Thyroid gland (tissue), 4 donors: Measurements from ENCODE around the gene ENOX1. TPM values are rescaled to one million over a fixed set of nuclear protein-coding genes. Genes with fewer than 3 reads are reported as not detected.

ENCODE experiments used
- DNase-seq, 2 donors: peaks; one replicate each; pipeline ENCODE4 v3.0.0-alpha.2; 2019
- H3K27ac ChIP-seq, 3 donors: fragments of 200-600 bp; sonication (generic); 1 replicate in 2 of 3; 2 replicates in 1 of 3; pipeline ENCODE4 v1.5.1; 2016 to 2019; ENCODE audit warnings: mild to moderate bottlenecking in 1 of 3, moderate library complexity in 1 of 3
- H3K27me3 ChIP-seq: fragments of 200-600 bp; sonication (generic); one replicate; pipeline ENCODE4 v1.5.1; 2019
- H3K36me3 ChIP-seq, 2 donors: fragments of 200-600 bp; sonication (generic); one replicate each; pipeline ENCODE4 v1.5.1; 2016 to 2019
- H3K4me1 ChIP-seq, 2 donors: fragments of 200-600 bp; sonication (generic); one replicate each; pipeline ENCODE4 v1.5.1; 2017 to 2019
- H3K4me3 ChIP-seq, 3 donors: fragments of 200-600 bp; sonication (generic); replicated peaks in 1 of 3; 1 replicate in 2 of 3; 2 replicates in 1 of 3; pipeline ENCODE4 v1.5.1; 2016; ENCODE audit warnings: mild to moderate bottlenecking in 1 of 3
- H3K9me3 ChIP-seq: fragments of 200-600 bp; sonication (generic); one replicate; pipeline ENCODE4 v1.5.1; 2017
- CTCF ChIP-seq, 6 experiments: fragments of 200-600 bp in 3 of 6; fragments of 450-650 bp in 3 of 6; sonication (generic) in 3 of 6; IDR thresholded peaks; one replicate each; pipeline ENCODE4 v1.5.1; 2016 to 2019; ENCODE audit warnings: antibody characterized with exemption in 6 of 6, mild to moderate bottlenecking in 2 of 6, inconsistent platforms in 1 of 6, moderate library complexity in 1 of 6
- POLR2A ChIP-seq, 2 donors: fragments of 450-650 bp; IDR thresholded peaks; one replicate each; pipeline ENCODE4 v1.6.1; 2017; ENCODE audit warnings: antibody characterized with exemption in 2 of 2, mild to moderate bottlenecking in 2 of 2, moderate library complexity in 1 of 2
- WGBS, 2 donors: methylation state at CpG; one replicate each; pipeline ENCODE4 v1.1.5; 2017; 5-methylcytosine and 5-hydroxymethylcytosine counted together
- intact Hi-C: fragments of 100-400 bp; cut with DNase I; formaldehyde crosslinking; loops from one replicate; pipeline ENCODE4 v1.15.1; 2023
- total RNA-seq, 4 donors: library from RNA; depleted of rRNA; stranded (reverse); fragments of >200 nt; gene quantifications; one replicate each; pipeline ENCODE4 v1.2.3, GENCODE V29; 2016

ENOX1 gene
- total RNA-seq, 4 donors from 2014 or later: 0.13 to 1.8 (median 0.31) TPM

DNA sequence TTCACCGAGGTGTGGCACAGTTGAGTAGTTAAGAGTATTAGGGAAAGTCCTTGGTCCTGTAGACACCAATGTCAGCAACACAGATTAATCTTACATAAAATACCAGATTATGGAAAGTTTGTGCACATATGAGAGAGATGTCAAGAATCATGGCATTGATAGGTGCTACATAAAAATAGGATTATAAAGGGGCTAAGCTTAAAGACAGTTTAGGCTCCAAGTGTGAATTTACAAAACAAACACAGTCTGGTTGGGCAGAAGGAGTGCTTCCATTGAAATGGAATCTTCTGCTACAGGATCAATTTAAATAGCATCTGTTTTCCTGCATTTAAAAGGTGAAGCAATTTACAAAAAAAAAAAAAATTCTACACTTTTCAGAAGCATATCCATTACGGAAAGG is 470.5 kb downstream of the ENOX1 start:
- no peak for DNase-seq
- no peak for TF ChIP-seq CTCF (IDR thresholded peaks at IDR 0.05)
- TF ChIP-seq POLR2A (IDR thresholded peaks at IDR 0.05): no peak
- 79 to 85% methylated on average over 2 of the region's 2 CpGs for WGBS, 2 donors
- H3K9me3 ChIP-seq: no peaks in the 10 kb centered on the region
- intact Hi-C loops: no loop called here
- H3K36me3 ChIP-seq: no peaks in the 10 kb centered on the region
- H3K27ac ChIP-seq: no peak overlapping the region
- peaks cover 0 to 5% of the 10 kb centered on the region in 2 donors for H3K4me1 ChIP-seq
- no peaks in the 10 kb centered on the region for H3K27me3 ChIP-seq
- no peak overlapping the region for H3K4me3 ChIP-seq

- WGBS, 2 donors: 91 to 94% methylated on average over 5 of the region's 5 CpGs
- intact Hi-C loops: no loop called here
- TF ChIP-seq CTCF (IDR thresholded peaks at IDR 0.05) (no peak), POLR2A (IDR thresholded peaks at IDR 0.05) (no peak)
Observed at GRCh38 chr13:43315522-43315921, 471.2 kb downstream of the ENOX1 start.

DNA sequence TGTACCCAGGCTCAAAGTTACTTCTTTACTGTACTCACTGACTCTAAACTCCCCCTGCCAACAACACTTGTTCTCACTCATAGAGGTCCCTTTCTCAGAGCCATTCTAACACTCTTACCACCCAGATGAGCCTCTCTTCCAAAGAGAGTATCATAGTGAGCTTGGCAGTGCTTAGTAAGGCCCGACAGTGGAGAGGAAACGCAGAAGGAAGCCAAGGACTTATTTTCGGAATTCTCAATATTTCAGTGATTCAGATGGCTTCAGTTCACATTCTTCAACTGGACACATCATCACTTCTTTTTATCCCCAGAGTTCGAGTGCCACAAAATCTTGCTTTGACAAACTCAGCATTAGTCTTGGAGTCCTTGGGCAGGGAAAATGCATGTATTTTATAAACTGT is 477.5 kb downstream of the ENOX1 start:
- no peak for TF ChIP-seq POLR2A (IDR thresholded peaks at IDR 0.05)
- TF ChIP-seq CTCF (IDR thresholded peaks at IDR 0.05): no peak
- no peak overlapping the region for H3K4me3 ChIP-seq
- no peaks in the 10 kb centered on the region for H3K36me3 ChIP-seq
- no peaks in the 10 kb centered on the region for H3K27me3 ChIP-seq
- no peak overlapping the region for H3K27ac ChIP-seq
- H3K9me3 ChIP-seq: no peaks in the 10 kb centered on the region
- 63 to 65% methylated on average over 4 of the region's 4 CpGs for WGBS, 2 donors
- intact Hi-C loops: no loop called here
- peaks cover 0 to 7% of the 10 kb centered on the region in 2 donors for H3K4me1 ChIP-seq
- no peak for DNase-seq

More at GRCh38 chr13:43315522-43315921, 471.2 kb downstream of the ENOX1 start:
- Histone ChIP-seq H3K27ac (no peak overlapping the region), H3K36me3 (no peaks in the 10 kb centered on the region), H3K4me1 (peaks cover 0 to 5% of the 10 kb centered on the region in 2 donors), H3K4me3 (no peak overlapping the region), H3K27me3 (no peaks in the 10 kb centered on the region), H3K9me3 (no peaks in the 10 kb centered on the region)
- DNase-seq: no peak

DNA sequence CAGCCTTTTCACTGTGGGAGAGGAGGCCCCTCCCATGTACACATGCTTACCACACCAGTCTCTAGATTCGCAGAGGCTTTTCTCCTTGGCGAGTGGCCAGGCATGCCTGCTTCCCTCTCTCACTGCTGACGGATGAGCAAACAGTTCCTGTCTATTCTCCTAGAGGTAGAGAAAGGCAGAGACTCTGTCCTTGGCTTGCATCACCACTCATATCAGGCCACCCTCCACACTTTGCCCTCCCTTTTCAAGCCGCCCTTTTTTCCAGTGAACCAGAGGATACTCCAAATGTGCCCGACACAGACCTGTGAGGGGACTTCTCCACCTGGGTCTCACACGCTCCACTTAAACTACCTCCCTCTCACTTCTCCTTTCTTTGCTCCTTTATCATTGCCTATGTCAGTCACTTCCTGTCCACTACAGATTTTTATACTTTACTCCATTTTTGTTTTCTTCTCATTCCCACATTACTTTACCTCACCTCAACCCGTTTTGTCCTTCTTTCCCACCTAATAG is 478.8 kb downstream of the ENOX1 start:
- DNase-seq: peak; percentile 89
- peaks cover 3 to 7% of the 10 kb centered on the region in 2 donors for H3K4me1 ChIP-seq
- no peaks in the 10 kb centered on the region for H3K9me3 ChIP-seq
- no peak overlapping the region for H3K27ac ChIP-seq
- intact Hi-C loops: no loop called here
- no peaks in the 10 kb centered on the region for H3K27me3 ChIP-seq
- TF ChIP-seq POLR2A (IDR thresholded peaks at IDR 0.05) (no peak), CTCF (IDR thresholded peaks at IDR 0.05) (no peak)
- WGBS, 2 donors: 42% methylated on average over 7 of the region's 7 CpGs
- H3K4me3 ChIP-seq: no peak overlapping the region
- H3K36me3 ChIP-seq: no peaks in the 10 kb centered on the region

DNA sequence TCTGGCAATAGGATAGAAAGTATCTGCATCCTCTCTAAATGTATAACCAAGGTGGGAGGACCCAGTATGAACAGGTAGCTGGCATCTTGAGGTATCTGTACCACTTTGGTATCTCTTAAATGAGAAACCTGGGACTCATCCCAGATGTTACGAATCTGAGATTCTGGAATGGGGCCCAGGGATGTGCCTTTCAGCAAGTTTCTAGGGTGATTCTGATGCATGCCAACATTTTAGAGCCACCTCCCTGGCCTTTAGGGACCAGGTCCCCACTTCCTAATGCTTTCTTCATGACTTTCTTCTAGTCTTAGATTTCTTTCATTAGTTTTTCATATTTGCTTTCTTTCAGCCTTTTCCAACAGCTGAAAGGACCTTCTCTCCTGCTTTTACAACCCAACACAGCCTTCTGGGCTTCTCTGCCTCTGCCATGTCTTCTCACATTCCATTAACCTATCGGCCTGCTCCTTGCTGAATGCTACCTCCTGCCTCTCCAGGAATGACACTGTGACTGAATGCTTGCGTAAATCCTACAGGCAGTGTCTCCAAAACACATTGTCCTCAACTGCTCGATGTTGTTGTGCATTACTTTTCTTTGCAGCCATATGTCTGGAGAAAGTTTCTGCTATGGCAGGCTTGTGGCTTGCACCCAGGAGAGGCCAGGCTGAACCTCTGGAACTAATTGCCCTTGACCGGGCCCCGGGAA is 479.4 kb downstream of the ENOX1 start:
- H3K9me3 ChIP-seq: no peaks in the 10 kb centered on the region
- no peaks in the 10 kb centered on the region for H3K36me3 ChIP-seq
- TF ChIP-seq POLR2A (IDR thresholded peaks at IDR 0.05) (no peak), CTCF (IDR thresholded peaks at IDR 0.05) (no peak)
- no peaks in the 10 kb centered on the region for H3K27me3 ChIP-seq
- intact Hi-C loops: no loop called here
- H3K4me3 ChIP-seq: no peak overlapping the region
- H3K4me1 ChIP-seq: peaks cover 6 to 7% of the 10 kb centered on the region in 2 donors
- H3K27ac ChIP-seq: no peak overlapping the region
- no peak for DNase-seq
- WGBS, 2 donors: 50 to 53% methylated on average over 6 of the region's 6 CpGs
